K562 (cell line): ENCODE results near the gene CCDC102B. TPM values are rescaled to one million over a fixed set of nuclear protein-coding genes. Genes with fewer than 3 reads are reported as not detected.

Experiments used
- ATAC-seq: fragments of 200-7000 bp; cut with Tn5 transposase; 3 replicates; pipeline ENCODE4 v1.9.1; 2020; ENCODE audit warnings: moderate library complexity
- BruUV-seq: library from RNA; stranded (reverse); fragments of 400-500 nt; replicated peaks from 2 replicates; lab custom pipeline; 2021; lab: Mats Ljungman, UMichigan
- CTCF ChIA-PET: fragments of 300-600 bp; formaldehyde crosslinking; extraction: SDS; loops from one replicate; lab custom pipeline; 2021; ENCODE audit warnings: low intra/inter-chr PET ratio; lab: Yijun Ruan, JAX
- POLR2A ChIA-PET: fragments of 300-600, 350-650 bp; sonication (Branson Sonifier 250); formaldehyde crosslinking; extraction: SDS; loops from one replicate; lab custom pipeline; 2021; ENCODE audit warnings: antibody characterized with exemption, inconsistent platforms; lab: Yijun Ruan, JAX
- DNase-seq, 4 experiments: peaks; one replicate each; pipeline versions ENCODE4 v3.0.0 to v3.0.0-alpha.2; 2011 to 2018; ENCODE audit warnings: low spot score in 3 of 4, mixed read lengths in 3 of 4; ENCODE audit errors: extremely low read depth in 1 of 4
- FAIRE-seq: peaks from 2 replicates; lab custom pipeline; 2011; peaks lifted over from hg19 to GRCh38; lab: Jason Lieb, UNC
- H2AFZ ChIP-seq: 2 replicates; pipeline ENCODE4 v1.6.0; 2011; ENCODE audit warnings: low read depth, low read length, control low read depth, inconsistent platforms
- H3K27ac ChIP-seq: fragments of 200-600 bp; 3 replicates; pipeline ENCODE4 v1.8.0; 2011; ENCODE audit warnings: low read depth, mild to moderate bottlenecking, control low read depth, inconsistent platforms, low read length, moderate library complexity, mixed read lengths; ENCODE audit errors: extremely low read depth
- H3K27me3 ChIP-seq, 2 experiments: fragments of 300-600 bp in 1 of 2; 2 replicates in 1 of 2; 3 replicates in 1 of 2; pipeline versions ENCODE4 v1.6.0 to v1.8.0; 2011; ENCODE audit warnings: inconsistent platforms in 2 of 2, low read length in 2 of 2, mild to moderate bottlenecking in 1 of 2, mixed read lengths in 1 of 2, moderate library complexity in 1 of 2; ENCODE audit not compliant: control insufficient read depth in 2 of 2, insufficient read depth in 2 of 2
- H3K36me3 ChIP-seq: fragments of 300-600 bp; 3 replicates; pipeline ENCODE4 v1.8.0; 2011; ENCODE audit warnings: mild to moderate bottlenecking, low read length, inconsistent platforms; ENCODE audit not compliant: control insufficient read depth, insufficient read depth
- H3K4me1 ChIP-seq, 2 experiments: fragments of 200-600 bp in 1 of 2; replicated peaks in 1 of 2; 2 replicates in 1 of 2; 3 replicates in 1 of 2; pipeline versions ENCODE4 v1.5.1 to v1.8.0; 2011; ENCODE audit warnings: inconsistent platforms in 2 of 2, low read length in 2 of 2, mild to moderate bottlenecking in 1 of 2, mixed read lengths in 1 of 2, moderate library complexity in 1 of 2; ENCODE audit not compliant: control insufficient read depth in 2 of 2, insufficient read depth in 2 of 2
- H3K4me2 ChIP-seq: 2 replicates; pipeline ENCODE4 v1.6.1; 2011; ENCODE audit warnings: low read length, control low read depth, inconsistent platforms, mixed read lengths; ENCODE audit not compliant: insufficient read depth
- H3K4me3 ChIP-seq: fragments of 200-600 bp; sonication (generic), shearing (Covaris generic); 2 replicates; pipeline ENCODE4 v1.5.1; 2016; ENCODE audit warnings: control low read depth, inconsistent platforms
- H3K79me2 ChIP-seq: fragments of 200-600 bp; 3 replicates; pipeline ENCODE4 v1.8.0; 2011; ENCODE audit warnings: low read length, inconsistent platforms; ENCODE audit not compliant: control insufficient read depth, insufficient read depth
- H3K9ac ChIP-seq, 2 experiments: 2 replicates each; pipeline versions ENCODE4 v1.6.0 to v1.6.1; 2011; ENCODE audit warnings: low read depth in 2 of 2, low read length in 2 of 2, control low read depth in 1 of 2, inconsistent platforms in 1 of 2, mild to moderate bottlenecking in 1 of 2, mixed read lengths in 1 of 2; ENCODE audit not compliant: insufficient read depth in 1 of 2
- H3K9me1 ChIP-seq: one replicate; pipeline ENCODE4 v1.6.0; 2011; ENCODE audit warnings: inconsistent platforms, mild to moderate bottlenecking, low read length, moderate library complexity; ENCODE audit not compliant: control insufficient read depth, insufficient read depth
- H3K9me3 ChIP-seq: replicated peaks from 2 replicates; pipeline ENCODE4 v1.5.1; 2011; ENCODE audit warnings: low read depth, low read length, inconsistent platforms; ENCODE audit not compliant: control insufficient read depth, insufficient read depth
- H4K20me1 ChIP-seq: replicated peaks from 2 replicates; pipeline ENCODE4 v1.6.1; 2011; ENCODE audit warnings: low read length, inconsistent platforms, mixed read lengths; ENCODE audit not compliant: control insufficient read depth, insufficient read depth
- ARNT ChIP-seq, 2 experiments: fragments of 450-650 bp; IDR thresholded peaks; 2 replicates each; pipeline ENCODE4 v1.6.1; 2016; ENCODE audit warnings: mild to moderate bottlenecking in 1 of 2
- CBX1 ChIP-seq: sonication (generic); IDR thresholded peaks from 2 replicates; pipeline ENCODE4 v1.6.1; 2016; ENCODE audit warnings: antibody characterized with exemption, low read depth, mild to moderate bottlenecking
- ELF2 ChIP-seq: fragments of 250-450 bp; sonication (Bioruptor Pico); IDR thresholded peaks from 2 replicates; pipeline ENCODE4 v1.5.0; 2021; ENCODE audit warnings: mild to moderate bottlenecking
- ETV1 ChIP-seq: fragments of 450-650 bp; conservative IDR thresholded peaks from 2 replicates; pipeline ENCODE4 v1.6.1; 2016; ENCODE audit warnings: missing genetic modification characterization, control low read depth, low read depth, missing compliant biosample characterization
- HDAC6 ChIP-seq: IDR thresholded peaks from 2 replicates; pipeline ENCODE4 v1.6.1; 2012; ENCODE audit warnings: low read depth, mild to moderate bottlenecking, control low read depth, inconsistent platforms, low read length, moderate library complexity
- HNRNPK ChIP-seq: fragments of 200-400 bp; formaldehyde crosslinking; IDR thresholded peaks from one replicate; pipeline ENCODE4 v1.6.1; 2018; ENCODE audit warnings: mild to moderate bottlenecking, low read depth, low read length; ENCODE audit not compliant: poor library complexity, severe bottlenecking
- KDM4B ChIP-seq, 2 experiments: fragments of 450-650 bp in 1 of 2; sonication (generic) in 1 of 2; IDR thresholded peaks; 2 replicates each; pipeline ENCODE4 v1.6.1; 2016 to 2017; ENCODE audit warnings: borderline replicate concordance in 2 of 2, antibody characterized with exemption in 1 of 2, low read depth in 1 of 2, mild to moderate bottlenecking in 1 of 2
- NFXL1 ChIP-seq: fragments of 450-650 bp; formaldehyde crosslinking; IDR thresholded peaks from 2 replicates; pipeline ENCODE4 v1.4.0; 2021; ENCODE audit warnings: mild to moderate bottlenecking
- PPARD ChIP-seq: fragments of 250-450 bp; sonication (Bioruptor Pico); IDR thresholded peaks from 2 replicates; pipeline ENCODE4 v1.8.0; 2022; ENCODE audit warnings: inconsistent platforms, mild to moderate bottlenecking, moderate library complexity
- SMC3 ChIP-seq: conservative IDR thresholded peaks from 2 replicates; pipeline ENCODE4 v1.6.1; 2011; ENCODE audit warnings: low read depth, low read length, improper control_type of control experiment; ENCODE audit not compliant: insufficient read depth
- SRSF3 ChIP-seq: fragments of 200-400 bp; formaldehyde crosslinking; IDR thresholded peaks from 2 replicates; pipeline ENCODE4 v1.6.1; 2016; ENCODE audit warnings: mild to moderate bottlenecking, low read length, moderate library complexity; ENCODE audit not compliant: insufficient read depth
- ZNF431 ChIP-seq: sonication (generic); formaldehyde crosslinking; IDR thresholded peaks from 2 replicates; pipeline ENCODE4 v1.8.0; 2022; ENCODE audit warnings: mild to moderate bottlenecking, missing genetic modification reagents
- ZNF586 ChIP-seq: fragments of 450-650 bp; formaldehyde crosslinking; conservative IDR thresholded peaks from 2 replicates; pipeline ENCODE4 v1.4.0; 2020; ENCODE audit warnings: mild to moderate bottlenecking, moderate library complexity
- WGBS: fragments of 100-300 bp; shearing (Covaris generic); methylation state at CpG from one replicate; pipeline ENCODE4 v1.1.6; 2016; ENCODE audit warnings: low coverage, mixed read lengths; ENCODE audit not compliant: insufficient coverage; ENCODE audit errors: missing lambda C conversion rate; 5-methylcytosine and 5-hydroxymethylcytosine counted together
- in situ Hi-C: fragments of 300-500 bp; cut with MboI; formaldehyde crosslinking; loops from 4 replicates; pipeline ENCODE4 v1.15.0; 2018; ENCODE audit warnings: inconsistent platforms, mixed read lengths
- intact Hi-C: fragments of 100-400 bp; cut with micrococcal nuclease; formaldehyde crosslinking; loops from 2 replicates; pipeline ENCODE4 v1.14.2; 2022
- polyA plus RNA-seq, 8 experiments: library from polyadenylated mRNA; depleted of rRNA in 4 of 8; stranded (reverse) in 5 of 8; unstranded in 3 of 8; fragments of >200 nt; fragmentation: Nextera tagmentation in 2 of 8; fragmentation: Illumina TruSeq in 1 of 8; extraction: Ambion mirVana in 2 of 8; extraction: Trizol in 1 of 8; gene quantifications; 2 replicates each; pipeline versions ENCODE4 v1.2.1 to v1.2.3, GENCODE V29; 2011 to 2014; ENCODE audit warnings: inconsistent platforms in 1 of 8, missing spikeins in 1 of 8
- total RNA-seq, 7 experiments: library from RNA; depleted of rRNA in 6 of 7; stranded (reverse); fragments of >200 nt in 6 of 7; fragmentation: Illumina TruSeq in 2 of 7; extraction: Trizol in 2 of 7; gene quantifications; 2 replicates each; pipeline versions ENCODE4 v1.2.1 to v1.2.3, GENCODE V29; 2011 to 2021; ENCODE audit warnings: low replicate concordance in 1 of 7
- TF ChIP-seq, protein P1 (sequence below): sonication (generic); formaldehyde crosslinking; IDR thresholded peaks from 2 replicates; pipeline ENCODE4 v1.8.0; 2023; ENCODE audit warnings: mild to moderate bottlenecking, missing genetic modification reagents

Gene CCDC102B
- total and polyA plus RNA-seq, 9 of the 15 experiments (the other 6 are each of a cell fraction or from before 2014, with no cell fraction given): 0.18 to 1.5 (median 0.73) TPM

GRCh38 chr18:68922392-68922791 is 124.5 kb downstream of the CCDC102B start:
- intact Hi-C loops (no loop called here), in situ Hi-C loops (no loop called here)
- ChIA-PET POLR2A (no interaction called here), CTCF (no interaction called here)
- no peak overlapping the region for H3K9ac ChIP-seq
- no peak for ATAC-seq
- WGBS: 0% methylated on average over 3 of the region's 3 CpGs
- H3K27ac ChIP-seq: no peak overlapping the region
- no peaks in the 10 kb centered on the region for H3K9me1 ChIP-seq
- H3K4me3 ChIP-seq: no peak overlapping the region
- no peaks in the 10 kb centered on the region for H3K36me3 ChIP-seq
- H3K9me3 ChIP-seq: no peaks in the 10 kb centered on the region
- TF ChIP-seq HNRNPK: no peak
- no peak for TF ChIP-seq NFXL1
- TF ChIP-seq PPARD (CRISPR knock-in tag): no peak
- TF ChIP-seq KDM4B (IDR thresholded peaks at IDR 0.05; ENCODE audit: borderline replicate concordance in 2 of 2, low read depth in 1 of 2): no peak
- no peaks in the 10 kb centered on the region for H4K20me1 ChIP-seq
- no peaks in the 10 kb centered on the region for H3K27me3 ChIP-seq
- no peaks in the 10 kb centered on the region for H3K4me1 ChIP-seq
- no peak for DNase-seq
- no peak overlapping the region for H2AFZ ChIP-seq
- no peaks in the 10 kb centered on the region for H3K79me2 ChIP-seq
- no peak overlapping the region for H3K4me2 ChIP-seq
- no TSS peak for BruUV-seq
- FAIRE-seq: no peak

GRCh38 chr18:68925268-68925667 is 127.4 kb downstream of the CCDC102B start:
- H3K9ac ChIP-seq: no peak overlapping the region
- no peaks in the 10 kb centered on the region for H3K27me3 ChIP-seq
- intact Hi-C loops (no loop called here), in situ Hi-C loops (no loop called here)
- H3K4me3 ChIP-seq: no peak overlapping the region
- no peak overlapping the region for H3K4me2 ChIP-seq
- H3K36me3 ChIP-seq: no peaks in the 10 kb centered on the region
- DNase-seq (no peak), ATAC-seq (no peak), FAIRE-seq (no peak)
- no peaks in the 10 kb centered on the region for H3K9me3 ChIP-seq
- no peaks in the 10 kb centered on the region for H3K4me1 ChIP-seq
- TF ChIP-seq, protein P1, sequence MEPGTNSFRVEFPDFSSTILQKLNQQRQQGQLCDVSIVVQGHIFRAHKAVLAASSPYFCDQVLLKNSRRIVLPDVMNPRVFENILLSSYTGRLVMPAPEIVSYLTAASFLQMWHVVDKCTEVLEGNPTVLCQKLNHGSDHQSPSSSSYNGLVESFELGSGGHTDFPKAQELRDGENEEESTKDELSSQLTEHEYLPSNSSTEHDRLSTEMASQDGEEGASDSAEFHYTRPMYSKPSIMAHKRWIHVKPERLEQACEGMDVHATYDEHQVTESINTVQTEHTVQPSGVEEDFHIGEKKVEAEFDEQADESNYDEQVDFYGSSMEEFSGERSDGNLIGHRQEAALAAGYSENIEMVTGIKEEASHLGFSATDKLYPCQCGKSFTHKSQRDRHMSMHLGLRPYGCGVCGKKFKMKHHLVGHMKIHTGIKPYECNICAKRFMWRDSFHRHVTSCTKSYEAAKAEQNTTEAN (CRISPR knock-in tag): no peak
- TF ChIP-seq ARNT (IDR thresholded peaks at IDR 0.05) (no peak), CBX1 (no peak), ETV1 (no peak), SMC3 (no peak), SRSF3 (no peak), ZNF431 (CRISPR knock-in tag) (no peak), ZNF586 (CRISPR knock-in tag) (no peak), ELF2 (no peak), HDAC6 (no peak)
- no peak overlapping the region for H2AFZ ChIP-seq
- WGBS: 0% methylated on average over 1 of the region's 1 CpG
- H3K27ac ChIP-seq: no peak overlapping the region
- ChIA-PET POLR2A (no interaction called here), CTCF (no interaction called here)
- BruUV-seq: no TSS peak
- no peaks in the 10 kb centered on the region for H3K9me1 ChIP-seq
- H3K79me2 ChIP-seq: no peaks in the 10 kb centered on the region
- H4K20me1 ChIP-seq: no peaks in the 10 kb centered on the region
